ENCODE measurements around the gene STARD3. TPM values are rescaled to one million over a fixed set of nuclear protein-coding genes. Genes with fewer than 3 reads are reported as not detected.
A peak's percentile ranks its signal among the peaks of the same experiment; 100 is the strongest.

Gene STARD3
- total and polyA plus RNA-seq, 2 of the 13 experiments (the other 11 are each of a cell fraction or from before 2014, with no cell fraction given): 34.6 to 100 TPM

DNA sequence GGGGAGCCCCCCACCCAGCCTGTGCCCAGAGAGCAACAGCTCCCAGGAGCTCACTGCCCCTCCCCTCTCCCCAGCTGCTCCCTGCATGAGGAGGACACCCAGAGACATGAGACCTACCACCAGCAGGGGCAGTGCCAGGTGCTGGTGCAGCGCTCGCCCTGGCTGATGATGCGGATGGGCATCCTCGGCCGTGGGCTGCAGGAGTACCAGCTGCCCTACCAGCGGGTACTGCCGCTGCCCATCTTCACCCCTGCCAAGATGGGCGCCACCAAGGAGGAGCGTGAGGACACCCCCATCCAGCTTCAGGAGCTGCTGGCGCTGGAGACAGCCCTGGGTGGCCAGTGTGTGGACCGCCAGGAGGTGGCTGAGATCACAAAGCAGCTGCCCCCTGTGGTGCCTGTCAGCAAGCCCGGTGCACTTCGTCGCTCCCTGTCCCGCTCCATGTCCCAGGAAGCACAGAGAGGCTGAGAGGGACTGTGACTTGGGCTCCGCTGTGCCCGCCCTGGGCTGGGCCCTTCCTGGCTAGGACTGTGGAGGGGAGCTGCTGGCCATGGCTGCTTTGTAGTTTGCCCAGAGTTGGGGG, 28.8 kb downstream of the STARD3 start (continued):
- TF ChIP-seq, protein P1, sequence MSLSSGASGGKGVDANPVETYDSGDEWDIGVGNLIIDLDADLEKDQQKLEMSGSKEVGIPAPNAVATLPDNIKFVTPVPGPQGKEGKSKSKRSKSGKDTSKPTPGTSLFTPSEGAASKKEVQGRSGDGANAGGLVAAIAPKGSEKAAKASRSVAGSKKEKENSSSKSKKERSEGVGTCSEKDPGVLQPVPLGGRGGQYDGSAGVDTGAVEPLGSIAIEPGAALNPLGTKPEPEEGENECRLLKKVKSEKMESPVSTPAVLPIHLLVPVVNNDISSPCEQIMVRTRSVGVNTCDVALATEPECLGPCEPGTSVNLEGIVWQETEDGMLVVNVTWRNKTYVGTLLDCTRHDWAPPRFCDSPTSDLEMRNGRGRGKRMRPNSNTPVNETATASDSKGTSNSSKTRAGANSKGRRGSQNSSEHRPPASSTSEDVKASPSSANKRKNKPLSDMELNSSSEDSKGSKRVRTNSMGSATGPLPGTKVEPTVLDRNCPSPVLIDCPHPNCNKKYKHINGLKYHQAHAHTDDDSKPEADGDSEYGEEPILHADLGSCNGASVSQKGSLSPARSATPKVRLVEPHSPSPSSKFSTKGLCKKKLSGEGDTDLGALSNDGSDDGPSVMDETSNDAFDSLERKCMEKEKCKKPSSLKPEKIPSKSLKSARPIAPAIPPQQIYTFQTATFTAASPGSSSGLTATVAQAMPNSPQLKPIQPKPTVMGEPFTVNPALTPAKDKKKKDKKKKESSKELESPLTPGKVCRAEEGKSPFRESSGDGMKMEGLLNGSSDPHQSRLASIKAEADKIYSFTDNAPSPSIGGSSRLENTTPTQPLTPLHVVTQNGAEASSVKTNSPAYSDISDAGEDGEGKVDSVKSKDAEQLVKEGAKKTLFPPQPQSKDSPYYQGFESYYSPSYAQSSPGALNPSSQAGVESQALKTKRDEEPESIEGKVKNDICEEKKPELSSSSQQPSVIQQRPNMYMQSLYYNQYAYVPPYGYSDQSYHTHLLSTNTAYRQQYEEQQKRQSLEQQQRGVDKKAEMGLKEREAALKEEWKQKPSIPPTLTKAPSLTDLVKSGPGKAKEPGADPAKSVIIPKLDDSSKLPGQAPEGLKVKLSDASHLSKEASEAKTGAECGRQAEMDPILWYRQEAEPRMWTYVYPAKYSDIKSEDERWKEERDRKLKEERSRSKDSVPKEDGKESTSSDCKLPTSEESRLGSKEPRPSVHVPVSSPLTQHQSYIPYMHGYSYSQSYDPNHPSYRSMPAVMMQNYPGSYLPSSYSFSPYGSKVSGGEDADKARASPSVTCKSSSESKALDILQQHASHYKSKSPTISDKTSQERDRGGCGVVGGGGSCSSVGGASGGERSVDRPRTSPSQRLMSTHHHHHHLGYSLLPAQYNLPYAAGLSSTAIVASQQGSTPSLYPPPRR (CRISPR knock-in tag; IDR thresholded peaks at IDR 0.05; ENCODE audit: borderline replicate concordance): no peak
- TF ChIP-seq, protein P2, sequence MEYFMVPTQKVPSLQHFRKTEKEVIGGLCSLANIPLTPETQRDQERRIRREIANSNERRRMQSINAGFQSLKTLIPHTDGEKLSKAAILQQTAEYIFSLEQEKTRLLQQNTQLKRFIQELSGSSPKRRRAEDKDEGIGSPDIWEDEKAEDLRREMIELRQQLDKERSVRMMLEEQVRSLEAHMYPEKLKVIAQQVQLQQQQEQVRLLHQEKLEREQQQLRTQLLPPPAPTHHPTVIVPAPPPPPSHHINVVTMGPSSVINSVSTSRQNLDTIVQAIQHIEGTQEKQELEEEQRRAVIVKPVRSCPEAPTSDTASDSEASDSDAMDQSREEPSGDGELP (IDR thresholded peaks at IDR 0.05; ENCODE audit: borderline replicate concordance, low read depth): no peak
- no peak for TF ChIP-seq HOXA7 (CRISPR knock-in tag; IDR thresholded peaks at IDR 0.05)
- 0 out of 2 replicates have a peak, but pooled peaks have one; percentile 46 for TF ChIP-seq KLF13 (CRISPR knock-in tag; IDR thresholded peaks at IDR 0.05)
- no peak for TF ChIP-seq SALL1 (CRISPR knock-in tag; IDR thresholded peaks at IDR 0.05)
- no peak for TF ChIP-seq ZNF570 (CRISPR knock-in tag; IDR thresholded peaks at IDR 0.05; ENCODE audit: borderline replicate concordance)
- TF ChIP-seq, protein P3, sequence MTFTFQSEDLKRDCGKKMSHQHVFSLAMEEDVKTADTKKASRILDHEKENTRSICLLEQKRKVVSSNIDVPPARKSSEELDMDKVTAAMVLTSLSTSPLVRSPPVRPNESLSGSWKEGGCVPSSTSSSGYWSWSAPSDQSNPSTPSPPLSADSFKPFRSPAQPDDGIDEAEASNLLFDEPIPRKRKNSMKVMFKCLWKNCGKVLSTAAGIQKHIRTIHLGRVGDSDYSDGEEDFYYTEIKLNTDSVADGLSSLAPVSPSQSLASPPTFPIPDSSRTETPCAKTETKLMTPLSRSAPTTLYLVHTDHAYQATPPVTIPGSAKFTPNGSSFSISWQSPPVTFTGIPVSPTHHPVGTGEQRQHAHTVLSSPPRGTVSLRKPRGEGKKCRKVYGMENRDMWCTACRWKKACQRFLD (CRISPR knock-in tag; IDR thresholded peaks at IDR 0.05; ENCODE audit: borderline replicate concordance): no peak
- TF ChIP-seq, protein P4, sequence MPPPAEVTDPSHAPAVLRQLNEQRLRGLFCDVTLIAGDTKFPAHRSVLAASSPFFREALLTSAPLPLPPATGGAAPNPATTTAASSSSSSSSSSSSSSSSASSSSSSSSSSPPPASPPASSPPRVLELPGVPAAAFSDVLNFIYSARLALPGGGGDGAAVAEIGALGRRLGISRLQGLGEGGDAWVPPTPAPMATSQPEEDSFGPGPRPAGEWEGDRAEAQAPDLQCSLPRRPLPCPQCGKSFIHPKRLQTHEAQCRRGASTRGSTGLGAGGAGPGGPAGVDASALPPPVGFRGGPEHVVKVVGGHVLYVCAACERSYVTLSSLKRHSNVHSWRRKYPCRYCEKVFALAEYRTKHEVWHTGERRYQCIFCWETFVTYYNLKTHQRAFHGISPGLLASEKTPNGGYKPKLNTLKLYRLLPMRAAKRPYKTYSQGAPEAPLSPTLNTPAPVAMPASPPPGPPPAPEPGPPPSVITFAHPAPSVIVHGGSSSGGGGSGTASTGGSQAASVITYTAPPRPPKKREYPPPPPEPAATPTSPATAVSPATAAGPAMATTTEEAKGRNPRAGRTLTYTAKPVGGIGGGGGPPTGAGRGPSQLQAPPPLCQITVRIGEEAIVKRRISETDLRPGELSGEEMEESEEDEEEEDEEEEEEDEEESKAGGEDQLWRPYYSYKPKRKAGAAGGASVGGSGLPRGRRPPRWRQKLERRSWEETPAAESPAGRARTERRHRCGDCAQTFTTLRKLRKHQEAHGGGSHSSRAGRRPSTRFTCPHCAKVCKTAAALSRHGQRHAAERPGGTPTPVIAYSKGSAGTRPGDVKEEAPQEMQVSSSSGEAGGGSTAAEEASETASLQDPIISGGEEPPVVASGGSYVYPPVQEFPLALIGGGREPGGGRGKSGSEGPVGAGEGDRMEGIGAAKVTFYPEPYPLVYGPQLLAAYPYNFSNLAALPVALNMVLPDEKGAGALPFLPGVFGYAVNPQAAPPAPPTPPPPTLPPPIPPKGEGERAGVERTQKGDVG (CRISPR knock-in tag; IDR thresholded peaks at IDR 0.05; ENCODE audit: borderline replicate concordance): no peak
- TF ChIP-seq, protein P5, sequence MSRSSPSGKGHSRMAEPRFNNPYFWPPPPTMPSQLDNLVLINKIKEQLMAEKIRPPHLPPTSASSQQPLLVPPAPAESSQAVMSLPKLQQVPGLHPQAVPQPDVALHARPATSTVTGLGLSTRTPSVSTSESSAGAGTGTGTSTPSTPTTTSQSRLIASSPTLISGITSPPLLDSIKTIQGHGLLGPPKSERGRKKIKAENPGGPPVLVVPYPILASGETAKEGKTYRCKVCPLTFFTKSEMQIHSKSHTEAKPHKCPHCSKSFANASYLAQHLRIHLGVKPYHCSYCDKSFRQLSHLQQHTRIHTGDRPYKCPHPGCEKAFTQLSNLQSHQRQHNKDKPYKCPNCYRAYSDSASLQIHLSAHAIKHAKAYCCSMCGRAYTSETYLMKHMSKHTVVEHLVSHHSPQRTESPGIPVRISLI (CRISPR knock-in tag; IDR thresholded peaks at IDR 0.05; ENCODE audit: borderline replicate concordance): no peak
- no peak for TF ChIP-seq ZNF703 (CRISPR knock-in tag; IDR thresholded peaks at IDR 0.05; ENCODE audit: borderline replicate concordance)

Measured in HepG2 (cell line).